GM18861 (cell line): ENCODE data around the gene CACYBP.
"Not testable (repeated sequence)": the region's sequence is repeated elsewhere in the genome, so short reads cannot be mapped to it uniquely, and the experiment has no call there.

ENCODE experiments used
- ATAC-seq: cut with Tn5 transposase; IDR thresholded peaks from one replicate; pipeline ENCODE4 v1.9.1; 2021; ENCODE audit not compliant: unreplicated experiment

The CACYBP gene

GRCh38 chr1:175005085-175005783 lies 5.5 kb downstream of the CACYBP start:
- no peak for ATAC-seq

DNA sequence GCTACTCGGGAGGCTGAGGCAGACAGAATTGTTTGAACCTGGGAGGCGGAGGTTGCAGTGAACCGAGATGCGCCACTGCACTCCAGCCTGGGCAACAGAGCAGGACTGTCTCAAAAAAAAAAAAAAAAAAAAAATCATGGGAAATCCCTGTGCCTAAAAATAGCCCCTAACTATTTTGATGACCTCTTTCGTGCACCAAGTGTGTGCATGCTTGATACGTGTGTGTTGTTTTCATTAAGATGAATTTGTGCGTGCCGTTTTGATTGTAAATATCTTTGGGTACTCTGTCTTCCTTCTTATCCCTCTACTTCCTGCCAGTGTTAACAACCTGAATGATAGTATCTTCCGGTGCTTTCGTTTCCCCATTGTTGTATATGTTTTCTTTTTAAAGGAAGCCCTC lies 9.8 kb downstream of the CACYBP start:
- ATAC-seq: no peak

DNA sequence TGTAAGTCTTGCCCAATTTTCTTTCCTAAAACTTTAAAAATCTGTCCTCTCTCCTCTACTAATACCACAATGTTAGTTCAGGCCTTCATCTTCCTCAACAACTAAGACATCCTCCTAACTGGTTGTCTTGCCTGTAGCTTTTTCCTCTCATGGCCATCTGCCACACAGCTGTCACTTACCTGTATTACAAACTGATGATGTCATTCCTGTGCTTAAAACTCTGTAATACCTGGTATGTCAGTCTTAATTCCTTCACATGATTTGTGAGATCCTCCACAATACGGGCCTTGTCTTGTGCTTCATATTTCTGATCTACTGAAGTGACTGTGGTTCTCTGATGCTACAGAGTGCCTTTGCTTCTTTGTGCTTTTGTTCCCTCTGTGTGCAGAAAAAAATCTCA lies 13.7 kb downstream of the CACYBP start:
- no peak for ATAC-seq

DNA sequence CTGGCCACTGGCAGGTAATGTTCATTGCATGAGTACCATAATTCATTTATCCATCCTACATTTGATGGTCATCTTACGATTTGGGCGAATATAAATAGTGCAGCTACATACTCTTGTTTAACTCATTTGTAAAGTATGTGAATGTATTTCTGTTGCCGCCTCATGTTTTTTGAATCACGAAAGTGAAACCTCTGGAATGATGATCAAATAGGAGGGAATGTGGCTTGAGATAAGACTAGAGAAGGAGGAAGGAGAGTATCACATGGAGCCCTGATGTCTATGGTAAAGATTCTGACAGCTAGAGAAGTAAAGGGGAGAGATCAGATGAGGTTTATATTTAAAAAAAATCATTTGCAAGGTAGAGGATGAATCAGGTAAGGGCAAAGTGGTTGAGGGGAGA lies 15.5 kb downstream of the CACYBP start:
- ATAC-seq: no peak

GRCh38 chr1:175019524-175019923 lies 19.8 kb downstream of the CACYBP start:
- no peak for ATAC-seq

- peak; percentile 91 for ATAC-seq
Measured at GRCh38 chr1:175023043-175023921, 23.5 kb downstream of the CACYBP start, which contains the start of gene MRPS14. MRPS14 (minus strand) TSS chr1:175023425; CDS start chr1:175023408, 17 bp downstream.

DNA sequence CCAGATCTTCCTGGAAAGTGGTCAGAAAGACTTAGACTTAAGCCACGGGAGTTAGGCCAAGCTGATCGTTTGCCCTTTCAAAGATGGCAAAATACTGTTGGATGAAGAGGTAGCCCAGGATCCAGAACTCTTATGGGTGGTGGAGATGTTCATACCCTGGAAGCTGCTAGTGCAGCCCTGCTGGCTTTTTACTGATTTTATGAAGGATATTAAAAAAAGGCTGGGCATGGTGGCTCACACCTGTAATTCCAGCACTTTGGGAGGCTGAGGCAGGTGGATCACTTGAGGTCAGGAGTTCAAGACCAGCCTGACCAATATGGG lies 24.1 kb downstream of the CACYBP start:
- not testable (repeated sequence) for ATAC-seq

- no peak for ATAC-seq
Measured at GRCh38 chr1:175024773-175025172, 25.0 kb downstream of the CACYBP start.

GRCh38 chr1:175033953-175034352 lies 34.2 kb downstream of the CACYBP start:
- ATAC-seq: no peak

DNA sequence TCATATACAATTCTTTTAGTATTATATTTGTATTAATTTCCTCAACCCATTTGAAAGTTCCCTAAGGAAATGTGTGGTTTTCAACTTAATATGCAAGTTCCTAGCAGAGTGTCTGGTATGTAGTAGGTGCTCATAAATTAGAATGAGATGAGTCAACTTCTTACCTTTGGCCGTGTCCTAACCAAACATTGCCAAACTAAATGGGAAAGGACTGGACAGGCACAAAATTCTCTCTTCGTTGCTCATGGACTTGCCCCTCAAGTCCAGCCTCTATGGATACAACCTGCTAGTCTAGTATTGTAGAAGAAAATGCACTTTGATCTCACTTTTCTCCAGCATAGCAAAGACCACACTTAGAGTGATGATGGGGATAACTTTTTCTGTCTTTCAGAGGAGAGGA lies 35.0 kb downstream of the CACYBP start:
- ATAC-seq: no peak

GRCh38 chr1:175035865-175036264 lies 36.1 kb downstream of the CACYBP start:
- ATAC-seq: no peak

DNA sequence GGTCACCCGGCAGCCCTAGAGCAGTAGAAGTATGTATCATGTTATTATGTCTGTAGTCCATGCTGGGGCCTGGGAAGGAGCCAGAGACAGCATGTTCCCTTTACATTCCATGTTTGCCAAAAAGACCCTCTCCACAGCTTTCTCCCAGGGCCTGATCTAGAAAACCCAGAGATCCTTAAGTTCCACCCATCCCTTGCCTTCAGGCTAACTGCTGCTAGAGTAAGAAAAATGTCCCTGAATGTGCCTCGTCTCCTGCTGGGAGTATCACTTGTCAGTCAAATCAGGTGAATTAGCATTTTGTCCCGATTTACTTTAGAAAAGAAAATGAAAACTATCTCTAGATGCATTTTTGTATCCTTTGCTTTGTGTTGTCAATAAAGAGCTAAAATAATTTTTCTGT lies 36.7 kb downstream of the CACYBP start:
- ATAC-seq: no peak

DNA sequence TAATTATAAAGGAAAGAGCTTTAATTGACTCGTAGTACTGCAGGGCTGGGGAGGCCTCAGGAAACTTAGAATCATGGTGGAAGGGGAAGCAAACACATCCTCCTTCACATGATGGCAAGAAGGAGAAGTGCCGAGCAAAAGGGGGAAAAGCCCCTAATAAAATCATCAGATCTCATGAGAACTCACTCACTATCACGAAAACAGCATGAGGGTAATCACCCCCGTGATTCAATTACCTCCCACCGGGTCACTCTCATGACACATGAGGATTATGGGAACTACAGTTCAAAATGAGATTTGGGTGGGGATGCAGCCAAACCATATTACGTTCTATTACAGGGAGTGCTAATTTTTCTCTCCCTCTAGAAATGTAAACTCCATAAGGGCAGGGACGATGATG lies 37.7 kb downstream of the CACYBP start:
- ATAC-seq: no peak

- ATAC-seq: no peak
Measured at GRCh38 chr1:175040324-175040879, 40.7 kb downstream of the CACYBP start.

DNA sequence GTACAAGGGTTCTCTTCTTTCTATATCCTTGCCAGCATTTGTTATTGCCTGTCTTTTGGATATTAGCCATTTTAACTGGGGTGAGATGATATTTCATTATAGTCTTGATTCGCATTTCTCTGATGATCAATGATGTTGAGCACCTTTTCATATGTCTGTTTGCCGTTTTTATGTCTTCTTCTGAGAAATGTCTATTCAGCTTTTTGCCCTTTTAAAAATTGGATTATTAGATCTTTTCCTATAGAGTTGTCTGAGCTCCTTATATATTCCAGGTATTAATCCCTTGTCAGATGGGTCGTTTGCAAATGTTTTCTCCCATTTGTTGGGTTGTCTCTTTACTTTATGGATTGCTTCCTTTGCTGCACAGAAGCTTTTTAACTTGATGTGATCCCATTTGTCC lies 42.9 kb downstream of the CACYBP start:
- no peak for ATAC-seq

GRCh38 chr1:175043824-175044223 lies 44.1 kb downstream of the CACYBP start:
- ATAC-seq: no peak

DNA sequence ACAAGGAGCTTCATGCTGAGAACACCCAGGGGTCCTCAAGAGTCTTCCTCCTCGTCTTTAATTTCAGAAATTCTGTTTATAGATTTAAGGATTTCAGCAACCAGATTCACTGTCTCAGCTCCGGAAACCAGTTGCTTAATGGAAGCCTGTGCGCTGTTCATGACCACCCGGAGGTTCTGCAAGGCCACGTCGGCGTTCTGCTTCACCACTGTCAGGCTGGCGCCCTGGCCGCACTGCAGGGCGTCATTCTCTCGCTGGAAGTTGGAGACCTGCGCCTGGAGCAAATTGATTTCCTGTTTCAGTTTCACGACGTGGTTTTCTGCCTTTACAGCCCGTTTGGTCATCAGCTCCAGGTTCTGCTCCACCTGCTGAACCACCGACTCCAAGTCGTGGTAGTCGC lies 44.8 kb downstream of the CACYBP start:
- not testable (repeated sequence) for ATAC-seq

- ATAC-seq: no peak
Measured at GRCh38 chr1:175045097-175045496, 45.4 kb downstream of the CACYBP start.

- no peak for ATAC-seq
Measured at GRCh38 chr1:175045519-175045918, 45.8 kb downstream of the CACYBP start.

- ATAC-seq: no peak
Measured at GRCh38 chr1:175050992-175051391, 51.2 kb downstream of the CACYBP start.

DNA sequence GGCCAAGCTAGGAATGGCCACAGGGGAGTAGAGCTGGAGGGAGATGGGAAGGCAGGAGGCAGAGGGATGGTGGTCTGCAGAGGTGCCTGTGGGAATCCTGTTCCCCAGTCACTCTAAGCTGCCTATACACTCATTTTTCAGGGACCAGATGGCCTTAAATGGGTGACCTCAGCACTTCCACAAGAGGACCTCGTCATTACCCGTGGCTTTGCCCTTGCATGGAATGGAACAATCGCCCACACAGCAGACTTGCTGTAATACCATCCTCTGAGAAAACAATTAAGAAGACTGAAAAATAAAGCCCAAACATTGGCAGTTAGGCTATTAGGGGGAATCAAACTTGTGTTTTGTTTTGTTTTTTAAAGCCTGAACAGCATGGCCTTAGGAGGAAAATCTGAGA lies 55.0 kb downstream of the CACYBP start:
- ATAC-seq: no peak
